Glutamatergic neuron (in vitro differentiated cells): Measurements from ENCODE around the gene NUB1. TPM values are rescaled to one million over a fixed set of nuclear protein-coding genes. Genes with fewer than 3 reads are reported as not detected.

ENCODE experiments used
- DNase-seq: peaks from one replicate; pipeline ENCODE4 v3.0.0; 2022
- H3K27ac Mint-ChIP-seq: one replicate; pipeline ENCODE4 v1.8.0; 2020; ENCODE audit warnings: mild to moderate bottlenecking, mixed read lengths, inconsistent platforms; ENCODE audit not compliant: unreplicated experiment
- H3K27me3 Mint-ChIP-seq: one replicate; pipeline ENCODE4 v1.8.0; 2020; ENCODE audit warnings: mild to moderate bottlenecking, moderate library complexity, mixed read lengths, inconsistent platforms; ENCODE audit not compliant: unreplicated experiment
- H3K36me3 Mint-ChIP-seq: one replicate; pipeline ENCODE4 v1.8.0; 2020; ENCODE audit warnings: mild to moderate bottlenecking, mixed read lengths, inconsistent platforms; ENCODE audit not compliant: unreplicated experiment
- H3K4me1 Mint-ChIP-seq: one replicate; pipeline ENCODE4 v1.8.0; 2020; ENCODE audit warnings: mild to moderate bottlenecking, low read depth, mixed read lengths, inconsistent platforms; ENCODE audit not compliant: unreplicated experiment
- H3K4me3 Mint-ChIP-seq: one replicate; pipeline ENCODE4 v1.8.0; 2020; ENCODE audit warnings: mild to moderate bottlenecking, mixed read lengths, inconsistent platforms; ENCODE audit not compliant: unreplicated experiment
- H3K9me3 Mint-ChIP-seq: one replicate; pipeline ENCODE4 v1.8.0; 2020; ENCODE audit warnings: mild to moderate bottlenecking, moderate library complexity, mixed read lengths, inconsistent platforms; ENCODE audit not compliant: unreplicated experiment
- total RNA-seq: library from RNA; stranded (reverse); fragmentation: NEBNext Ultra II Directional; extraction: Animal tissue kit (Norgen Biotek cat#: 25700); gene quantifications from one replicate; pipeline ENCODE4 v1.2.1, GENCODE V29; 2021; ENCODE audit not compliant: unreplicated experiment
- TF ChIP-seq, protein P1 (sequence below): fragments of 200-600 bp; sonication (generic); IDR thresholded peaks from one replicate; pipeline ENCODE4 v1.5.0; 2021; ENCODE audit not compliant: partially characterized antibody, unreplicated experiment

NUB1 gene
- total RNA-seq, 1 donor from 2014 or later = 41.6 TPM

DNA sequence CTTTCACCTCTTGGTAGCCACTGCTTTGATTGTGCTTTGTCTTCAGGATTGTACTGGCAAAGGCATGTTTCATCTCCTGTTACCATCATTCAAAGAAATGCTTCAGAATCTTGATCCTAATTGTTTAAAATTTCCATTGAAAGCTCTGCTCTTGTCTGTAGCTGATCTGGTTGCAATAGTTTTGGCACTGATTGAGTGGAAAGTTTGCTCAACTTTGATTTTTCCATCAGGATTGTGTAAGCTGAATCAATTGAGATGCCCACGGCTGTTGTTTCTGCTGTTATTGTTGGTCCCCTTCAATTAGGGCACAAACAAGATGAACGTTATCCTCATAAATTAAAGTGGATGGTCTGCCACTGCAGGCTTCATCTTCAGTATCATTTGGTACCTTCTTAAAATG lies 14.6 kb upstream of the NUB1 start:
- no peaks in the 10 kb centered on the region for H3K36me3 Mint-ChIP-seq
- H3K4me3 Mint-ChIP-seq = no peak overlapping the region
- H3K27me3 Mint-ChIP-seq = no peaks in the 10 kb centered on the region
- TF ChIP-seq, protein P1, sequence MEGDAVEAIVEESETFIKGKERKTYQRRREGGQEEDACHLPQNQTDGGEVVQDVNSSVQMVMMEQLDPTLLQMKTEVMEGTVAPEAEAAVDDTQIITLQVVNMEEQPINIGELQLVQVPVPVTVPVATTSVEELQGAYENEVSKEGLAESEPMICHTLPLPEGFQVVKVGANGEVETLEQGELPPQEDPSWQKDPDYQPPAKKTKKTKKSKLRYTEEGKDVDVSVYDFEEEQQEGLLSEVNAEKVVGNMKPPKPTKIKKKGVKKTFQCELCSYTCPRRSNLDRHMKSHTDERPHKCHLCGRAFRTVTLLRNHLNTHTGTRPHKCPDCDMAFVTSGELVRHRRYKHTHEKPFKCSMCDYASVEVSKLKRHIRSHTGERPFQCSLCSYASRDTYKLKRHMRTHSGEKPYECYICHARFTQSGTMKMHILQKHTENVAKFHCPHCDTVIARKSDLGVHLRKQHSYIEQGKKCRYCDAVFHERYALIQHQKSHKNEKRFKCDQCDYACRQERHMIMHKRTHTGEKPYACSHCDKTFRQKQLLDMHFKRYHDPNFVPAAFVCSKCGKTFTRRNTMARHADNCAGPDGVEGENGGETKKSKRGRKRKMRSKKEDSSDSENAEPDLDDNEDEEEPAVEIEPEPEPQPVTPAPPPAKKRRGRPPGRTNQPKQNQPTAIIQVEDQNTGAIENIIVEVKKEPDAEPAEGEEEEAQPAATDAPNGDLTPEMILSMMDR = no peak
- H3K27ac Mint-ChIP-seq = no peak overlapping the region
- no peaks in the 10 kb centered on the region for H3K4me1 Mint-ChIP-seq
- peaks cover 4% of the 10 kb centered on the region for H3K9me3 Mint-ChIP-seq
- no peak for DNase-seq

- Mint-ChIP-seq H3K4me1 (no peaks in the 10 kb centered on the region), H3K9me3 (no peaks in the 10 kb centered on the region), H3K4me3 (no peak overlapping the region), H3K27me3 (no peaks in the 10 kb centered on the region), H3K36me3 (no peaks in the 10 kb centered on the region), H3K27ac (no peak overlapping the region)
- no peak for DNase-seq
- TF ChIP-seq, protein P1 = no peak
Observed at GRCh38 chr7:151327659-151328058, 14.0 kb upstream of the NUB1 start.

DNA sequence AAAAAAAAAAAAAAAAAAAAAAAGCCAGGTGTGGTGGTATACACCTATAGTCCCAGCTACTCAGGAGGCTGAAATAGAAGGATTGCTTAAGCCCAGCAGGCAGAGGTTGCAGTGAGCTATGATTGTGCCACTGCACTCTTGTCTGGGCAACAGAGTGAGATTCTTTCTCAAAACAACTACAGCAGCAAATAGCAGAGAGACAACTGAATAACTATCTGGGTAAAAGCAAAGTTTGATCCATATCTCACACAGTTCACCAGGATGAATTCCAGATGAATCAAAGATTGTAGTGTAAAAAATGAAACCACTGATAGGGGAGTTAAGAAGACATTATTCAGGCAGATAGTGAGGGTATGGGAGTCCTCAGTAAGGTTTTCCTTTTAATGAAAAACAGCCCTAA lies 11.4 kb upstream of the NUB1 start:
- Mint-ChIP-seq H3K36me3 (no peaks in the 10 kb centered on the region), H3K4me1 (peaks cover 14% of the 10 kb centered on the region), H3K27ac (no peak overlapping the region), H3K9me3 (no peaks in the 10 kb centered on the region), H3K27me3 (peaks cover 5% of the 10 kb centered on the region), H3K4me3 (no peak overlapping the region)
- no peak for DNase-seq
- TF ChIP-seq, protein P1 = no peak

DNA sequence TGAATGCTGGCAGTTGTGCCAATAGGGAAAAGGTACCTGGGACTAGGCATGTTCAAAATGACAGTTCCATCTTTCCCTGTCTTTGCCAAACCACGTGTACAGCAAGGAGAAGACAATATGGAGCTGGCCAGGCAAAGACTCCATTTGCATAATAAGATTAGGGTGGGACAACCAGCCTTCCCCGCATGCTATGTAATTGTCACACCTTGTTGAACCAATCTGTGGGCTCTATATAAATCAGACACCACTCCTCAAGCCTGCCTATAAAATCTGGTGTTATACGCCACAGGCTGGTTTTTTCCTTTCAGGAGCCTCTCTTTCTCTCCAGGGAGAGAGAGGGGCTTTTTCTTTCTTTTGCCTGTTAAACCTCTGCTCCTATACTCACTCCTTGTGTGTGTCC lies 11.0 kb upstream of the NUB1 start:
- no peak overlapping the region for H3K4me3 Mint-ChIP-seq
- no peak overlapping the region for H3K27ac Mint-ChIP-seq
- DNase-seq = no peak
- no peaks in the 10 kb centered on the region for H3K36me3 Mint-ChIP-seq
- TF ChIP-seq, protein P1 = no peak
- peaks cover 14% of the 10 kb centered on the region for H3K4me1 Mint-ChIP-seq
- H3K9me3 Mint-ChIP-seq = no peaks in the 10 kb centered on the region
- peaks cover 5% of the 10 kb centered on the region for H3K27me3 Mint-ChIP-seq

GRCh38 chr7:151334628-151335027 lies 7.0 kb upstream of the NUB1 start:
- Mint-ChIP-seq H3K9me3 (no peaks in the 10 kb centered on the region), H3K36me3 (no peaks in the 10 kb centered on the region), H3K27me3 (peaks cover 5% of the 10 kb centered on the region), H3K4me1 (peaks cover 14% of the 10 kb centered on the region), H3K27ac (peak overlapping the region; percentile 75), H3K4me3 (no peak overlapping the region)
- TF ChIP-seq, protein P1 = no peak
- DNase-seq = no peak
